Liver (tissue), 9 donors: ENCODE measurements around the gene SEMA4D. TPM values are rescaled to one million over a fixed set of nuclear protein-coding genes. Genes with fewer than 3 reads are reported as not detected.

ENCODE experiments used
- DNase-seq: peaks from one replicate; pipeline ENCODE4 v3.0.0-alpha.2; 2017; ENCODE audit warnings: low spot score
- H3K27ac ChIP-seq, 2 donors: one replicate each; pipeline ENCODE4 v1.7.0; 2013; ENCODE audit warnings: inconsistent platforms in 2 of 2, low read length in 2 of 2, control low read depth in 1 of 2, low read depth in 1 of 2, mild to moderate bottlenecking in 1 of 2
- H3K27me3 ChIP-seq, 4 donors: one replicate each; pipeline versions ENCODE4 v1.6.1 to v1.7.0; 2013; ENCODE audit warnings: low read length in 3 of 4, inconsistent platforms in 1 of 4, mild to moderate bottlenecking in 1 of 4, moderate library complexity in 1 of 4; ENCODE audit not compliant: control insufficient read depth in 4 of 4, insufficient read depth in 4 of 4
- H3K36me3 ChIP-seq, 4 donors: one replicate each; pipeline versions ENCODE4 v1.6.1 to v1.7.0; 2013; ENCODE audit warnings: low read length in 3 of 4, mild to moderate bottlenecking in 3 of 4, low read depth in 1 of 4, moderate library complexity in 1 of 4; ENCODE audit not compliant: control insufficient read depth in 4 of 4, insufficient read depth in 3 of 4
- H3K4me1 ChIP-seq, 4 donors: one replicate each; pipeline versions ENCODE4 v1.6.1 to v1.7.0; 2013; ENCODE audit warnings: low read length in 3 of 4, mild to moderate bottlenecking in 3 of 4, moderate library complexity in 1 of 4; ENCODE audit not compliant: control insufficient read depth in 4 of 4, insufficient read depth in 4 of 4
- H3K4me3 ChIP-seq, 3 donors: one replicate each; pipeline versions ENCODE4 v1.6.1 to v1.7.0; 2013; ENCODE audit warnings: low read length in 3 of 3, control low read depth in 1 of 3, low read depth in 1 of 3, mild to moderate bottlenecking in 1 of 3
- H3K9ac ChIP-seq, 2 donors: one replicate each; pipeline ENCODE4 v1.7.0; 2013; ENCODE audit warnings: low read length in 2 of 2, mild to moderate bottlenecking in 2 of 2, moderate library complexity in 2 of 2, control low read depth in 1 of 2, low read depth in 1 of 2
- H3K9me3 ChIP-seq, 4 donors: one replicate each; pipeline versions ENCODE4 v1.6.1 to v1.7.0; 2013; ENCODE audit warnings: low read length in 3 of 4; ENCODE audit not compliant: control insufficient read depth in 4 of 4
- FOXA1 ChIP-seq: IDR thresholded peaks from 2 replicates; pipeline ENCODE4 v1.6.1; 2016; ENCODE audit warnings: antibody characterized with exemption
- FOXA2 ChIP-seq: IDR thresholded peaks from 2 replicates; pipeline ENCODE4 v1.6.1; 2016; ENCODE audit warnings: antibody characterized with exemption
- HNF4A ChIP-seq, 2 donors: conservative IDR thresholded peaks; 2 replicates each; pipeline ENCODE4 v1.6.1; 2016; ENCODE audit warnings: antibody characterized with exemption in 2 of 2, mild to moderate bottlenecking in 2 of 2
- HNF4G ChIP-seq: IDR thresholded peaks from 2 replicates; pipeline ENCODE4 v1.6.1; 2016; ENCODE audit warnings: antibody characterized with exemption
- JUND ChIP-seq, 2 donors: IDR thresholded peaks; 2 replicates each; pipeline ENCODE4 v1.6.1; 2016; ENCODE audit warnings: antibody characterized with exemption in 2 of 2
- RAD21 ChIP-seq, 2 donors: IDR thresholded peaks; 2 replicates each; pipeline ENCODE4 v1.6.1; 2016; ENCODE audit warnings: antibody characterized with exemption in 2 of 2, mild to moderate bottlenecking in 2 of 2
- REST ChIP-seq: IDR thresholded peaks from 2 replicates; pipeline ENCODE4 v1.6.1; 2016; ENCODE audit warnings: antibody characterized with exemption, mild to moderate bottlenecking
- RXRA ChIP-seq, 2 donors: IDR thresholded peaks; 2 replicates each; pipeline ENCODE4 v1.6.1; 2017 to 2018; ENCODE audit warnings: antibody characterized with exemption in 2 of 2, mild to moderate bottlenecking in 1 of 2
- SP1 ChIP-seq: IDR thresholded peaks from 2 replicates; pipeline ENCODE4 v1.6.1; 2018; ENCODE audit warnings: antibody characterized with exemption, mild to moderate bottlenecking
- YY1 ChIP-seq: IDR thresholded peaks from 2 replicates; pipeline ENCODE4 v1.6.1; 2016; ENCODE audit warnings: antibody characterized with exemption, mild to moderate bottlenecking
- ZBTB33 ChIP-seq: IDR thresholded peaks from 2 replicates; pipeline ENCODE4 v1.6.1; 2016; ENCODE audit warnings: antibody characterized with exemption
- WGBS: extraction: QIAGEN DNeasy Blood & Tissue Kit; methylation state at CpG from one replicate; pipeline ENCODE4 v1.1.7; 2013; 5-methylcytosine and 5-hydroxymethylcytosine counted together
- polyA plus RNA-seq, 2 donors: library from polyadenylated mRNA; stranded (reverse) in 1 of 2; unstranded in 1 of 2; fragments of 200-250 nt in 1 of 2; fragments of >200 nt in 1 of 2; fragmentation: Nextera tagmentation in 1 of 2; extraction: Ambion mirVana in 1 of 2; gene quantifications; one replicate each; pipeline versions ENCODE4 v1.2.1 to v1.2.3, GENCODE V29; 2013 to 2015
- total RNA-seq, 2 donors: library from RNA; depleted of rRNA; stranded (reverse); fragments of >200 nt; gene quantifications; one replicate each; pipeline ENCODE4 v1.2.3, GENCODE V29; 2014
- TF ChIP-seq, protein P1 (sequence below): fragments of 150-350 bp; IDR thresholded peaks from 2 replicates; pipeline ENCODE4 v1.5.1; 2017; ENCODE audit warnings: improper control_type of control experiment, low read depth, low read length; ENCODE audit not compliant: missing input control
- TF ChIP-seq, protein P2 (sequence below): IDR thresholded peaks from 2 replicates; pipeline ENCODE4 v1.6.1; 2016; ENCODE audit warnings: antibody characterized with exemption
- donor health status: healthy.
- donor health status: healthy.
- donor health status: healthy.
- donor health status: healthy.
- donor health status: healthy.

SEMA4D gene
- total and polyA plus RNA-seq, 4 donors: 1.4 to 12.0 (median 4.1) TPM

GRCh38 chr9:89427621-89428221 is 70.2 kb downstream of the SEMA4D start:
- TF ChIP-seq FOXA1 (no peak), RXRA (IDR thresholded peaks at IDR 0.05) (no peak), JUND (IDR thresholded peaks at IDR 0.05) (no peak), REST (no peak), SP1 (no peak), HNF4A (conservative IDR thresholded peaks at IDR 0.05) (no peak)
- TF ChIP-seq, protein P1, sequence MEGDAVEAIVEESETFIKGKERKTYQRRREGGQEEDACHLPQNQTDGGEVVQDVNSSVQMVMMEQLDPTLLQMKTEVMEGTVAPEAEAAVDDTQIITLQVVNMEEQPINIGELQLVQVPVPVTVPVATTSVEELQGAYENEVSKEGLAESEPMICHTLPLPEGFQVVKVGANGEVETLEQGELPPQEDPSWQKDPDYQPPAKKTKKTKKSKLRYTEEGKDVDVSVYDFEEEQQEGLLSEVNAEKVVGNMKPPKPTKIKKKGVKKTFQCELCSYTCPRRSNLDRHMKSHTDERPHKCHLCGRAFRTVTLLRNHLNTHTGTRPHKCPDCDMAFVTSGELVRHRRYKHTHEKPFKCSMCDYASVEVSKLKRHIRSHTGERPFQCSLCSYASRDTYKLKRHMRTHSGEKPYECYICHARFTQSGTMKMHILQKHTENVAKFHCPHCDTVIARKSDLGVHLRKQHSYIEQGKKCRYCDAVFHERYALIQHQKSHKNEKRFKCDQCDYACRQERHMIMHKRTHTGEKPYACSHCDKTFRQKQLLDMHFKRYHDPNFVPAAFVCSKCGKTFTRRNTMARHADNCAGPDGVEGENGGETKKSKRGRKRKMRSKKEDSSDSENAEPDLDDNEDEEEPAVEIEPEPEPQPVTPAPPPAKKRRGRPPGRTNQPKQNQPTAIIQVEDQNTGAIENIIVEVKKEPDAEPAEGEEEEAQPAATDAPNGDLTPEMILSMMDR: no peak
- Histone ChIP-seq H3K36me3 (no peaks in the 10 kb centered on the region), H3K4me3 (no peak overlapping the region), H3K27me3 (no peaks in the 10 kb centered on the region), H3K9me3 (no peaks in the 10 kb centered on the region), H3K4me1 (no peaks in the 10 kb centered on the region), H3K9ac (no peak overlapping the region), H3K27ac (no peak overlapping the region)
- no peak for DNase-seq
- 91% methylated on average over 17 of the region's 17 CpGs for WGBS

DNA sequence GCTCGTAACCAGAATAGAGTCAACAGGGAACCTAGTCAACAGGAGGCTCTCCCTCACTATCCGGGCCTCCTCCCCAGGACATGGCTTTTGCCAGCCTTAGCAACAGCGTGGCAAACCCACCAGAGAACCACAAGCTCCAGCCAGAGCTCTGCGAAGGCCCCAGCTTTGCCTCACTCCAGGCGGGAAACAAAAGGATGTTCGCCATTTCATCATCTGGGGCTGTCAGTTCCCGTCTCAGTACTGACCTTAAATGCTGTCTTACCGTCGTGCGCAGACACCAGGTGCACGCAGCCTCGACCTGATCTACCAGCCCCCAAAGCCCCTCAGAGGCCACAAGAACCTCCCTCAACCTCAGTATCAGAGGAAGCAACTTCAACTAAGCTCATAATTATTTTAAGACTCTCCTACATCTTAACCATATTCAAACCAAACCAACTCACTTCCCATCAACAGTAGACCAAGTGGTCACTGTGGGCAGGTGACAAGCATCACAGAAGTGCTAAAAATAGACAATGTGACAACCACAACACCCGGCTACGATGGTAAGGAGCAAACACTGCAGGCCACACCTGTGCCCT is 71.4 kb downstream of the SEMA4D start:
- no peaks in the 10 kb centered on the region for H3K4me1 ChIP-seq
- H3K9ac ChIP-seq: no peak overlapping the region
- no peak overlapping the region for H3K27ac ChIP-seq
- WGBS: 75% methylated on average over 14 of the region's 14 CpGs
- TF ChIP-seq YY1: no peak
- TF ChIP-seq RAD21 (IDR thresholded peaks at IDR 0.05): no peak
- TF ChIP-seq, protein P2, sequence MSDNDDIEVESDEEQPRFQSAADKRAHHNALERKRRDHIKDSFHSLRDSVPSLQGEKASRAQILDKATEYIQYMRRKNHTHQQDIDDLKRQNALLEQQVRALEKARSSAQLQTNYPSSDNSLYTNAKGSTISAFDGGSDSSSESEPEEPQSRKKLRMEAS: no peak
- TF ChIP-seq FOXA2: no peak
- no peak overlapping the region for H3K4me3 ChIP-seq
- no peaks in the 10 kb centered on the region for H3K36me3 ChIP-seq
- no peaks in the 10 kb centered on the region for H3K9me3 ChIP-seq
- H3K27me3 ChIP-seq: no peaks in the 10 kb centered on the region
- no peak for DNase-seq

DNA sequence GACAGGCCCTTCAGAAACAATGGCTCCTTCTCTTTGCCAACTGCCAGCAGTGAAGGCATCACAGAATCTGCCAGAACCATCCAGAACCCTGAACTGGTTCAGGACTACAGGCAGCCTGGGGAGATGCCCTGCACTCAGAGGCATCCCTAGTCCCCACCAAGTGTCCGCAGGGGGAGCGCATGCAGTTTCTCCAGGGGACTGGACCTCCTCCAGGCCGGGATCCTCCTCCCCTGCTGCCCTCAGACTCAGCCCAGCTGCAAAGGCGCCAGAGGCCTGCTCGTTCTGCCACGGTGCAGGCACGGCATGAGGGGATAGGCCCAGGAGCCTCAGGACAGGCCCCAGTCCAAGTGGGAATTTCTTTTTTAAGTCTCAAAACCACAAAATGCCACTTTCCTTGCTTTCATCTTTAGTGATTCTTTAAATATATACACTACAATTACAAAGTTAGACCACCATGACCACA is 72.0 kb downstream of the SEMA4D start:
- Histone ChIP-seq H3K9ac (no peak overlapping the region), H3K36me3 (no peaks in the 10 kb centered on the region), H3K4me1 (no peaks in the 10 kb centered on the region), H3K27ac (no peak overlapping the region), H3K27me3 (no peaks in the 10 kb centered on the region), H3K9me3 (no peaks in the 10 kb centered on the region), H3K4me3 (no peak overlapping the region)
- no peak for DNase-seq
- 91% methylated on average over 7 of the region's 7 CpGs for WGBS
- TF ChIP-seq FOXA1 (no peak), HNF4G (no peak), ZBTB33 (no peak)
